Measurements from ENCODE around the gene TMEFF2. TPM values are rescaled to one million over a fixed set of nuclear protein-coding genes. Genes with fewer than 3 reads are reported as not detected.

Gene TMEFF2
- total RNA-seq, 1 donor from 2014 or later = 0.41 TPM

DNA sequence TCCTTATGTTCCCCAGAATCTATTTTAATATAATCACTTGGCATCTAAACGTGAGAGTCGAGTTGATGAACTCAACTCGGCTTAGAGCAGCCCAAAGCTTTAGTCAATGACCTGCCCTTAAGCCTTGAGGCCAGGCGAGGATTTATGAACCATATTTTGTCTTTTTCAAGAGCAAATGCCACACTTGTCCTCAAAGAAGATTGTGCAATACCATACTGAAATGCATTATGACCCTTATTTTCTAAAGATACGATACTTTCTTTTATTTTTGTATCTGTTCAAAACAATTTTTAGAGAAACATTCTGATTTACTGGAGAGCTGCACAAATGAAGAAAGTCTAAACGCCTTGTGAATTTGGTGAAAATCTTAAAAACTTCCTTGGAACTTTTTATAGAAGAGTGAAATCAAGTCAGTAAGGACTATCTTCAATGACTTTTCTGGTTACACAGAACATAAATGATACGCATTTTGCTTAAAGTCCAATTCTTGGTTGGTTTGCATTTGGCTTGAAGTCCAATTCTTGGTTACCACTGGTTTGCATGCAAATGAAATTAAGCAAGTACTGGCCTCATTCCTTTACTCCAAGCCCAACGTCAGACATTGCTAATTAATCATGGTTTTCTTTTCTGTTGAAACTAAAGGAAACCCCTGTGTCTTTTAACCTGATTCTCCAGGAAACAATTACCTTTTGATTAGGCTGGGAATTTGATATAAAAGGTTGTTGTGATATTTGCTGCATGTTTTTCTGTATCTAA, 242.0 kb downstream of the TMEFF2 start:
- Mint-ChIP-seq H3K4me1 (ENCODE audit: low read depth, unreplicated experiment) (peaks cover 8% of the 10 kb centered on the region), H3K27ac (ENCODE audit: unreplicated experiment) (no peak overlapping the region), H3K27me3 (ENCODE audit: low read depth, unreplicated experiment) (no peaks in the 10 kb centered on the region), H3K4me3 (ENCODE audit: unreplicated experiment) (no peak overlapping the region), H3K9me3 (ENCODE audit: unreplicated experiment) (no peaks in the 10 kb centered on the region), H3K36me3 (ENCODE audit: low read depth, unreplicated experiment) (no peaks in the 10 kb centered on the region)
- Histone ChIP-seq H3K36me3 (ENCODE audit: insufficient read depth, low read length) (no peaks in the 10 kb centered on the region), H3K79me2 (ENCODE audit: insufficient read depth, low read length) (no peaks in the 10 kb centered on the region), H3K27me3 (ENCODE audit: insufficient read depth, low read length) (no peaks in the 10 kb centered on the region), H3K27ac (ENCODE audit: low read depth, low read length) (no peak overlapping the region), H2AFZ (ENCODE audit: low read depth, low read length) (no peak overlapping the region), H4K20me1 (ENCODE audit: insufficient read depth, low read length) (no peaks in the 10 kb centered on the region), H3K4me1 (ENCODE audit: insufficient read depth, low read length) (peaks cover 3% of the 10 kb centered on the region), H3K9ac (ENCODE audit: low read length) (no peak overlapping the region), H3K4me3 (ENCODE audit: insufficient read depth, low read depth, low read length) (no peak overlapping the region), H3K4me2 (ENCODE audit: low read length) (no peak overlapping the region), H3K9me3 (ENCODE audit: insufficient read depth, low read depth, low read length) (no peaks in the 10 kb centered on the region)
- DNase-seq (ENCODE audit: low read depth) (peak; percentile 62), FAIRE-seq (no peak)
- TF ChIP-seq, protein P1, sequence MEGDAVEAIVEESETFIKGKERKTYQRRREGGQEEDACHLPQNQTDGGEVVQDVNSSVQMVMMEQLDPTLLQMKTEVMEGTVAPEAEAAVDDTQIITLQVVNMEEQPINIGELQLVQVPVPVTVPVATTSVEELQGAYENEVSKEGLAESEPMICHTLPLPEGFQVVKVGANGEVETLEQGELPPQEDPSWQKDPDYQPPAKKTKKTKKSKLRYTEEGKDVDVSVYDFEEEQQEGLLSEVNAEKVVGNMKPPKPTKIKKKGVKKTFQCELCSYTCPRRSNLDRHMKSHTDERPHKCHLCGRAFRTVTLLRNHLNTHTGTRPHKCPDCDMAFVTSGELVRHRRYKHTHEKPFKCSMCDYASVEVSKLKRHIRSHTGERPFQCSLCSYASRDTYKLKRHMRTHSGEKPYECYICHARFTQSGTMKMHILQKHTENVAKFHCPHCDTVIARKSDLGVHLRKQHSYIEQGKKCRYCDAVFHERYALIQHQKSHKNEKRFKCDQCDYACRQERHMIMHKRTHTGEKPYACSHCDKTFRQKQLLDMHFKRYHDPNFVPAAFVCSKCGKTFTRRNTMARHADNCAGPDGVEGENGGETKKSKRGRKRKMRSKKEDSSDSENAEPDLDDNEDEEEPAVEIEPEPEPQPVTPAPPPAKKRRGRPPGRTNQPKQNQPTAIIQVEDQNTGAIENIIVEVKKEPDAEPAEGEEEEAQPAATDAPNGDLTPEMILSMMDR (IDR thresholded peaks at IDR 0.05; ENCODE audit: insufficient read depth, low read depth, low read length) = no peak
- no peak for TF ChIP-seq EZH2 (IDR thresholded peaks at IDR 0.05; ENCODE audit: insufficient read depth, low read length)

DNA sequence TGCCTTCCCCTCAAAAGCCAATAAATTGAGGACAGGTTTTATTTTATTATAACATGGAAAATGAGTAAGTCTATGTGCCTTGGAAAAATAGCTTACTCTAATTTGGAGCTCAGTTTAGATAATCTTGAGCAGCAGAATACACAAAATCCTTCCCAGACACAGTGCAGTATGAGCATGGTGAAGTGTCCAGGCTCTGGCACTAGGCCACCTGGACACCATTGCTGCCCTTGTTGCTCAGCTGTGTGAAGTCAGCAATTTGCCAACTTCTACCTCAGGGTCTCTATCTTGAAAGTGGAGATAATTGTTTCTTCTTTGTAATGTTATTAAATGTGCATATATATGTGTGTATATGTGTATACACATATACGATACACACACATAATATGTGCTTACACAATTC, 242.9 kb downstream of the TMEFF2 start:
- H4K20me1 ChIP-seq (ENCODE audit: insufficient read depth, low read length) = no peaks in the 10 kb centered on the region
- Mint-ChIP-seq H3K4me3 (ENCODE audit: unreplicated experiment) (no peak overlapping the region), H3K9me3 (ENCODE audit: unreplicated experiment) (no peaks in the 10 kb centered on the region), H3K36me3 (ENCODE audit: low read depth, unreplicated experiment) (no peaks in the 10 kb centered on the region), H3K4me1 (ENCODE audit: low read depth, unreplicated experiment) (peaks cover 8% of the 10 kb centered on the region), H3K27me3 (ENCODE audit: low read depth, unreplicated experiment) (no peaks in the 10 kb centered on the region), H3K27ac (ENCODE audit: unreplicated experiment) (no peak overlapping the region)
- no peaks in the 10 kb centered on the region for H3K9me3 ChIP-seq (ENCODE audit: insufficient read depth, low read depth, low read length)
- H3K27me3 ChIP-seq (ENCODE audit: insufficient read depth, low read length) = no peaks in the 10 kb centered on the region
- H3K4me1 ChIP-seq (ENCODE audit: insufficient read depth, low read length) = peaks cover 3% of the 10 kb centered on the region
- H3K4me2 ChIP-seq (ENCODE audit: low read length) = no peak overlapping the region
- no peak for TF ChIP-seq EZH2 (IDR thresholded peaks at IDR 0.05; ENCODE audit: insufficient read depth, low read length)
- TF ChIP-seq, protein P1 (IDR thresholded peaks at IDR 0.05; ENCODE audit: insufficient read depth, low read depth, low read length) = no peak
- H3K36me3 ChIP-seq (ENCODE audit: insufficient read depth, low read length) = no peaks in the 10 kb centered on the region
- FAIRE-seq (no peak), DNase-seq (ENCODE audit: low read depth) (no peak)
- no peak overlapping the region for H3K27ac ChIP-seq (ENCODE audit: low read depth, low read length)
- H2AFZ ChIP-seq (ENCODE audit: low read depth, low read length) = no peak overlapping the region
- no peak overlapping the region for H3K4me3 ChIP-seq (ENCODE audit: insufficient read depth, low read depth, low read length)
- H3K9ac ChIP-seq (ENCODE audit: low read length) = no peak overlapping the region
- no peaks in the 10 kb centered on the region for H3K79me2 ChIP-seq (ENCODE audit: insufficient read depth, low read length)

DNA sequence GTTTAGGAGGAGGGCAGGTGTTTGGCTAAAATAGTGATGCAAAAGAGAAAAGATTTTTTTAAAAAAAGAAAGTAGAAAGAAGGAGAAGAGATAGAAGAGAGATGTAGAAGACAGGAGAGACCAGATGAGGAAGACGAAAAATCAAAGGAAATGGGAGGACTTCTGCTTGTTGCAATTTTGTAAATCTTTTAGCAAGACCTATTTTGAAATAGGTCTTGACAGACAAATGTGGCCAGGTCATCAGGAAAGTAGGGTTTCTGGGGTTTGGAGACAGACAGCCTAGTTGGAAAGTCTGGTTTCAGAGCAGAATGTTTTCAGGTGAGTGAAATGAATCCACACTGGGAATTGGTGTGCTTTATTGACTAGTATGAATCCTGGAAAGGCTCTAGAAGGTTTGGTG, 243.4 kb downstream of the TMEFF2 start:
- Histone ChIP-seq H3K4me3 (ENCODE audit: insufficient read depth, low read depth, low read length) (no peak overlapping the region), H2AFZ (ENCODE audit: low read depth, low read length) (no peak overlapping the region), H3K4me2 (ENCODE audit: low read length) (no peak overlapping the region), H3K79me2 (ENCODE audit: insufficient read depth, low read length) (no peaks in the 10 kb centered on the region), H3K27ac (ENCODE audit: low read depth, low read length) (no peak overlapping the region), H3K9ac (ENCODE audit: low read length) (no peak overlapping the region), H4K20me1 (ENCODE audit: insufficient read depth, low read length) (no peaks in the 10 kb centered on the region), H3K27me3 (ENCODE audit: insufficient read depth, low read length) (no peaks in the 10 kb centered on the region), H3K4me1 (ENCODE audit: insufficient read depth, low read length) (peaks cover 3% of the 10 kb centered on the region), H3K36me3 (ENCODE audit: insufficient read depth, low read length) (no peaks in the 10 kb centered on the region), H3K9me3 (ENCODE audit: insufficient read depth, low read depth, low read length) (no peaks in the 10 kb centered on the region)
- H3K9me3 Mint-ChIP-seq (ENCODE audit: unreplicated experiment) = no peaks in the 10 kb centered on the region
- FAIRE-seq (no peak), DNase-seq (ENCODE audit: low read depth) (no peak)
- no peaks in the 10 kb centered on the region for H3K27me3 Mint-ChIP-seq (ENCODE audit: low read depth, unreplicated experiment)
- TF ChIP-seq, protein P1 (IDR thresholded peaks at IDR 0.05; ENCODE audit: insufficient read depth, low read depth, low read length) = no peak
- no peak for TF ChIP-seq EZH2 (IDR thresholded peaks at IDR 0.05; ENCODE audit: insufficient read depth, low read length)
- H3K36me3 Mint-ChIP-seq (ENCODE audit: low read depth, unreplicated experiment) = no peaks in the 10 kb centered on the region
- H3K27ac Mint-ChIP-seq (ENCODE audit: unreplicated experiment) = no peak overlapping the region
- no peak overlapping the region for H3K4me3 Mint-ChIP-seq (ENCODE audit: unreplicated experiment)
- H3K4me1 Mint-ChIP-seq (ENCODE audit: low read depth, unreplicated experiment) = peaks cover 8% of the 10 kb centered on the region
